NB4 (cell line): ENCODE data around the gene ITGB1.
A peak's percentile ranks its signal among the peaks of the same experiment; 100 is the strongest.

ENCODE experiments used
- DNase-seq: peaks from one replicate; pipeline ENCODE4 v3.0.0; 2010; ENCODE audit warnings: low read depth
- H3K4me3 ChIP-seq: one replicate; pipeline ENCODE4 v1.5.1; 2011; ENCODE audit warnings: mild to moderate bottlenecking, low read depth, low read length, moderate library complexity
- MYC ChIP-seq: IDR thresholded peaks from 2 replicates; pipeline ENCODE4 v1.6.1; 2011; ENCODE audit warnings: low read depth, low read length
- POLR2A ChIP-seq: IDR thresholded peaks from 2 replicates; pipeline ENCODE4 v1.6.1; 2011; ENCODE audit warnings: mild to moderate bottlenecking; ENCODE audit not compliant: insufficient read length; ENCODE audit errors: extremely low read depth
- TF ChIP-seq, protein P1 (sequence below): IDR thresholded peaks from 2 replicates; pipeline ENCODE4 v1.6.1; 2011; ENCODE audit warnings: low read depth, low read length
- TF ChIP-seq, protein P2 (sequence below): IDR thresholded peaks from one replicate; pipeline ENCODE4 v1.5.1; 2012; ENCODE audit warnings: low read depth, low read length

Gene ITGB1

DNA sequence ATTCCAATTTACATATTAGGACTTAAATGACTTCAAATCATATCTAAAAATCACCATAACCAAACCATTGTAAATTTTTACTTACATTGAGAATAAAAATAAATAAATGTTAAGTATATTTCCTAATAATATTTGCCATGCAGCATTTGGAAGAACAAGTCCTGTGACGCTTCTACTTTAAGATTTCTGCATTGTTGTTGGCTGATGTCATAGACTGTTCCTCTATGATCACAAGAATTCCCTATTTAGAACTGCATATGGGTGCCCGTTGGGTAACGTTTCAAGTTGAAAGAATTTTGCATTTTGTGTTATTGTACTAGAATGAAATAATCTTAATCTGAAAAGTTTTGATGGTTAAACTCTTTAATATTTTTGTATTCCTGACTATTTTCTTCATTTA, 5.1 kb upstream of the ITGB1 start:
- DNase-seq, result no peak
- TF ChIP-seq, protein P1, sequence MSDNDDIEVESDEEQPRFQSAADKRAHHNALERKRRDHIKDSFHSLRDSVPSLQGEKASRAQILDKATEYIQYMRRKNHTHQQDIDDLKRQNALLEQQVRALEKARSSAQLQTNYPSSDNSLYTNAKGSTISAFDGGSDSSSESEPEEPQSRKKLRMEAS, result no peak
- no peak for TF ChIP-seq POLR2A
- TF ChIP-seq, protein P2, sequence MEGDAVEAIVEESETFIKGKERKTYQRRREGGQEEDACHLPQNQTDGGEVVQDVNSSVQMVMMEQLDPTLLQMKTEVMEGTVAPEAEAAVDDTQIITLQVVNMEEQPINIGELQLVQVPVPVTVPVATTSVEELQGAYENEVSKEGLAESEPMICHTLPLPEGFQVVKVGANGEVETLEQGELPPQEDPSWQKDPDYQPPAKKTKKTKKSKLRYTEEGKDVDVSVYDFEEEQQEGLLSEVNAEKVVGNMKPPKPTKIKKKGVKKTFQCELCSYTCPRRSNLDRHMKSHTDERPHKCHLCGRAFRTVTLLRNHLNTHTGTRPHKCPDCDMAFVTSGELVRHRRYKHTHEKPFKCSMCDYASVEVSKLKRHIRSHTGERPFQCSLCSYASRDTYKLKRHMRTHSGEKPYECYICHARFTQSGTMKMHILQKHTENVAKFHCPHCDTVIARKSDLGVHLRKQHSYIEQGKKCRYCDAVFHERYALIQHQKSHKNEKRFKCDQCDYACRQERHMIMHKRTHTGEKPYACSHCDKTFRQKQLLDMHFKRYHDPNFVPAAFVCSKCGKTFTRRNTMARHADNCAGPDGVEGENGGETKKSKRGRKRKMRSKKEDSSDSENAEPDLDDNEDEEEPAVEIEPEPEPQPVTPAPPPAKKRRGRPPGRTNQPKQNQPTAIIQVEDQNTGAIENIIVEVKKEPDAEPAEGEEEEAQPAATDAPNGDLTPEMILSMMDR, result no peak
- TF ChIP-seq MYC, result no peak
- no peak overlapping the region for H3K4me3 ChIP-seq

DNA sequence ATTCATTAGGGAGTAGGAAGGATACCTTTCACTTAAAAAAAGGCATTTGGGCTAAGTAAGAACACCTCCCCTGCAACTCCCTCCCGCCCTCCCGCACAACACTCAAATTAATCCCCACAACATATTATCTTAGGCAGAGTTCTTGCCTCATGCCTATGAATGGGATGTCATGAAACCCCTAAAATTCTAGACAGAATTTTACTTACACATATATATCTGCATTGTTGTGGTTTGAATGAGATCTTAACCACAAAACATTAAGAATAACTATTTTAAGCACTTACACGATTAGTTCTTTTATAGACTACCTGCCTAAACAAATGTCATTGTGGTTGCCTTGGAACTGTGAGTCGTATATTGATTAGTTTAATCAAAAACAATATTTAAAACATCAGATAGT, 4.5 kb upstream of the ITGB1 start:
- no peak overlapping the region for H3K4me3 ChIP-seq
- no peak for TF ChIP-seq POLR2A
- TF ChIP-seq, protein P1, result no peak
- TF ChIP-seq, protein P2, result no peak
- DNase-seq, result peak; percentile 25

DNA sequence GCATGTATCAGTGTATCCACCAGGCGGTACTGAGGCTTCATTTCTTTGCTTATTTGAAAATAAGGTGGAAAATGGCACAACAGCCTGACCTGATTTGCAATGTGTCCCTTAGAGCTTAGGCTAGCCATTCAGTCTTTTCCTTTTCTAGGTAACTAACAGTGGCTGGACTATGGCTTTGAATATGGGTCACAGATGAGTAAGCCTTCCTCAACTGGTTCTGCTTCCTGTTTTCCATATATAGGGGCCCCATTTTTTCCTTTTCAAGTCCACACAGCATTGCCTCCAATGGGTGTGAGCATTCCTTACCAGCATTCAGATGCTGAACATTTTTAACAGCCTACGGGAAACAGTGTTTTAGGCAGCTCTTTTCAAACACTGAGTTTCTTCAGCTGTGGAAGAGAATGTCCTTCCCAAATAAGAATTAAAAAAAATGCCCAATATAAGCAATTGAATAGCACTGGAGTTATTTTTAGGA, 3.9 kb upstream of the ITGB1 start:
- TF ChIP-seq, protein P2, result no peak
- no peak for TF ChIP-seq POLR2A
- H3K4me3 ChIP-seq, result peak overlapping the region; percentile 21

DNA sequence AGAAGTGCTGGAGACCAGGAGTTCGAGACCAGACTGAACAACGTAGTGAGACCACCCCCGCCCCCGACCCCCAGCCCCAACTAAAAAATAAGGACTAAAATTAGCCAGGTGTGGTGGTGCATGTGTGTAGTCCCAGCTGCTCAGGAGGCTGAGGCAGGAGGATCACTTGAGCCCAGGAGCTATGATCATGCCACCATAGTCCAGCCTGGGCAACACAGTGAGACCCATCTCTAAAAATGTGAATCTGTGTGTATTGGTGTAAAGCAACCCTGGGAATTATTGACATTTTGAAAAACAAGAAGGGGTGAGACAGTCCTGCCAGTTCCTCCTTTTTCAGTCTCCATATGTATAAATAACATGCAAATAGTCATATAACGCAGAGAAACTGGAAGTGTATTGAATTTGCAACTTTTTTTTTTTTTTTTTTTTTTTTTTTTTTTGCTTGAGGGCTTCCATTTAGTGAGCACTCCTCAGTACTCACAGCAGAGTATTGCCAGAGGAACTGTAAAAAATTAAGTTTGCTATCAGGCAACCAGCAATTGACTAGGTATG, 3.4 kb upstream of the ITGB1 start:
- TF ChIP-seq MYC (no peak), POLR2A (no peak)
- TF ChIP-seq, protein P2, result no peak
- TF ChIP-seq, protein P1, result no peak
- peak overlapping the region; percentile 21 for H3K4me3 ChIP-seq
- DNase-seq, result no peak

More for the DNA sequence above, 3.9 kb upstream of the ITGB1 start:
- peak; percentile 57 for DNase-seq

DNA sequence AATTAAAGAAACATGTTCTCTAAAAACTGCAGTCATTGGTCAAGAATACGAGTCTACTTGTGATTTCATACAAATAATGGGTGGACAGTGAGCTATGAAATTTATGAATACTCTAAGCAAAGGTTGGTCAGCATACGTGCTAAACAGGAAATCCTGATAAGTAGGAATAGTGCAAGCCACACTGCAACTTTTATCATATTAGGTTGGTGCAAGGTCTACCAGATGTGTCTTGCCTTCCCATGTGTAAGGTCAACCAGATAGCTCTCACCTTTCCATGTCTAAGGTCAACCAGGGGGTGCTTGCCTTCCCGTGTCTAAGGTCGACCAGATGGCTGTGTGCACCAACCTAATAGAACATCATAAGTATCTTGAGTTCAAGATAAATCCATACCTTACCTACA, 2.0 kb upstream of the ITGB1 start:
- TF ChIP-seq POLR2A (no peak), MYC (no peak)
- TF ChIP-seq, protein P2, result no peak
- TF ChIP-seq, protein P1, result no peak
- DNase-seq, result no peak
- peak overlapping the region; percentile 81 for H3K4me3 ChIP-seq
